ENCODE measurements around the gene RABGGTA. TPM values are rescaled to one million over a fixed set of nuclear protein-coding genes. Genes with fewer than 3 reads are reported as not detected.

Gene RABGGTA
- total RNA-seq, 3 donors from 2014 or later (not counting 1 experiment from before 2014, with no cell fraction given), result 72.9 to 95.1 (median 88.5) TPM

- peak in 1 of 2 donors; percentile 19 for DNase-seq
- H3K4me3 Mint-ChIP-seq, result peak overlapping the region; percentile 35
- Histone ChIP-seq H3K27me3 (ENCODE audit: control insufficient read depth, insufficient read depth, low read length) (no peaks in the 10 kb centered on the region), H3K36me3 (ENCODE audit: control insufficient read depth, insufficient read depth, low read length) (peaks cover 5% of the 10 kb centered on the region), H3K9me3 (ENCODE audit: control insufficient read depth, insufficient read depth, low read length) (no peaks in the 10 kb centered on the region), H3K4me3 (ENCODE audit: low read length) (no peak overlapping the region), H3K4me1 (ENCODE audit: control insufficient read depth, insufficient read depth, low read length) (peaks cover 42% of the 10 kb centered on the region), H3K27ac (ENCODE audit: low read length) (peak overlapping the region; percentile 37)
- no peaks in the 10 kb centered on the region for H3K27me3 Mint-ChIP-seq (ENCODE audit: low read depth in 2 of 2)
- no peaks in the 10 kb centered on the region for H3K9me3 Mint-ChIP-seq
- no peaks in the 10 kb centered on the region for H3K36me3 Mint-ChIP-seq
- intact Hi-C loops (cut with micrococcal nuclease), result loop anchor here (5.0 kb wide), 2 partner anchors 41 to 399 kb away; partner anchors contain the start of genes GMPR2 and NEDD8
- WGBS (ENCODE audit: insufficient coverage), result 86% methylated on average over 1 of the region's 3 CpGs
- TF ChIP-seq CTCF (IDR thresholded peaks at IDR 0.05), result no peak
- peak overlapping the region; percentile 91 to 92 for H3K27ac Mint-ChIP-seq
- H3K4me1 Mint-ChIP-seq, result peaks cover 28% of the 10 kb centered on the region in 2 donors
- ATAC-seq, result no peak
Observed at GRCh38 chr14:24273422-24273998, 2.1 kb upstream of the RABGGTA start.

- 100% methylated on average over 2 of the region's 2 CpGs for WGBS (ENCODE audit: insufficient coverage)
- Histone ChIP-seq H3K27me3 (ENCODE audit: control insufficient read depth, insufficient read depth, low read length) (no peaks in the 10 kb centered on the region), H3K27ac (ENCODE audit: low read length) (peak overlapping the region; percentile 99), H3K9me3 (ENCODE audit: control insufficient read depth, insufficient read depth, low read length) (no peaks in the 10 kb centered on the region), H3K4me1 (ENCODE audit: control insufficient read depth, insufficient read depth, low read length) (peaks cover 33% of the 10 kb centered on the region), H3K36me3 (ENCODE audit: control insufficient read depth, insufficient read depth, low read length) (peaks cover 5% of the 10 kb centered on the region), H3K4me3 (ENCODE audit: low read length) (no peak overlapping the region)
- peak overlapping the region; percentile 91 to 92 for H3K27ac Mint-ChIP-seq
- H3K4me1 Mint-ChIP-seq, result peaks cover 25% of the 10 kb centered on the region in 2 donors
- peaks cover under 1% of the 10 kb centered on the region for H3K36me3 Mint-ChIP-seq
- peak overlapping the region; percentile 94 for H3K4me3 Mint-ChIP-seq
- intact Hi-C loops (cut with micrococcal nuclease), result loop anchor here (5.0 kb wide), 2 partner anchors 40 to 400 kb away; partner anchors contain the start of genes GMPR2 and NEDD8
- H3K9me3 Mint-ChIP-seq, result no peaks in the 10 kb centered on the region
- no peaks in the 10 kb centered on the region for H3K27me3 Mint-ChIP-seq (ENCODE audit: low read depth in 2 of 2)
- no peak for ATAC-seq
- no peak for TF ChIP-seq CTCF (IDR thresholded peaks at IDR 0.05)
- DNase-seq, result no peak
Observed at GRCh38 chr14:24272467-24272866, 1.1 kb upstream of the RABGGTA start.

- Histone ChIP-seq H3K4me3 (ENCODE audit: low read length) (peak overlapping the region; percentile 26), H3K27me3 (ENCODE audit: control insufficient read depth, insufficient read depth, low read length) (no peaks in the 10 kb centered on the region), H3K4me1 (ENCODE audit: control insufficient read depth, insufficient read depth, low read length) (peaks cover 30% of the 10 kb centered on the region), H3K9me3 (ENCODE audit: control insufficient read depth, insufficient read depth, low read length) (no peaks in the 10 kb centered on the region), H3K27ac (ENCODE audit: low read length) (peak overlapping the region; percentile 99), H3K36me3 (ENCODE audit: control insufficient read depth, insufficient read depth, low read length) (peaks cover 10% of the 10 kb centered on the region)
- H3K27ac Mint-ChIP-seq, result peak overlapping the region; percentile 91 to 92
- ATAC-seq (no peak), DNase-seq (no peak)
- H3K9me3 Mint-ChIP-seq, result no peaks in the 10 kb centered on the region
- H3K4me3 Mint-ChIP-seq, result peak overlapping the region; percentile 94
- WGBS (ENCODE audit: insufficient coverage), result 9% methylated on average over 3 of the region's 3 CpGs
- peaks cover 7% of the 10 kb centered on the region for H3K36me3 Mint-ChIP-seq
- no peak for TF ChIP-seq CTCF (IDR thresholded peaks at IDR 0.05)
- no peaks in the 10 kb centered on the region for H3K27me3 Mint-ChIP-seq (ENCODE audit: low read depth in 2 of 2)
- H3K4me1 Mint-ChIP-seq, result peaks cover 25 to 28% of the 10 kb centered on the region in 2 donors
- intact Hi-C loops (cut with micrococcal nuclease), result loop anchor here (1.0 to 5.0 kb wide), 8 partner anchors 27 to 400 kb away; partner anchors contain the start of genes DHRS1, GMPR2, LTB4R and MDP1
Observed at GRCh38 chr14:24271834-24272263, 452 bp upstream of the RABGGTA start.
